WERI-Rb-1 (cell line): ENCODE measurements around the gene DUOX2.
"Not testable (repeated sequence)": the region's sequence is repeated elsewhere in the genome, so short reads cannot be mapped to it uniquely, and the experiment has no call there.

Experiments used
- DNase-seq: peaks from one replicate; pipeline ENCODE4 v3.0.0-alpha.2; 2020
- H3K27ac ChIP-seq: fragments of 250-450 bp; sonication (Bioruptor Pico); 2 replicates; pipeline ENCODE4 v1.5.1; 2020; ENCODE audit warnings: mild to moderate bottlenecking, moderate library complexity
- H3K27me3 ChIP-seq: fragments of 250-450 bp; sonication (Bioruptor Pico); 2 replicates; pipeline ENCODE4 v1.5.1; 2021; ENCODE audit warnings: mild to moderate bottlenecking, low read depth, moderate library complexity; ENCODE audit not compliant: insufficient read depth, severe bottlenecking
- H3K36me3 ChIP-seq: fragments of 250-450 bp; sonication (Bioruptor Pico); 2 replicates; pipeline ENCODE4 v1.5.1; 2020; ENCODE audit warnings: mild to moderate bottlenecking, moderate library complexity
- H3K4me3 ChIP-seq: 2 replicates; pipeline ENCODE4 v1.5.1; 2011; ENCODE audit warnings: low read depth, mild to moderate bottlenecking, control low read depth, low read length
- H3K9me3 ChIP-seq: fragments of 250-450 bp; sonication (Bioruptor Pico); 2 replicates; pipeline ENCODE4 v1.5.1; 2021; ENCODE audit warnings: mild to moderate bottlenecking, moderate library complexity; ENCODE audit not compliant: severe bottlenecking
- TF ChIP-seq, protein P1 (sequence below): IDR thresholded peaks from 2 replicates; pipeline ENCODE4 v1.5.1; 2011; ENCODE audit warnings: low read depth, mild to moderate bottlenecking, control low read depth, inconsistent platforms, low read length

DUOX2 gene

DNA sequence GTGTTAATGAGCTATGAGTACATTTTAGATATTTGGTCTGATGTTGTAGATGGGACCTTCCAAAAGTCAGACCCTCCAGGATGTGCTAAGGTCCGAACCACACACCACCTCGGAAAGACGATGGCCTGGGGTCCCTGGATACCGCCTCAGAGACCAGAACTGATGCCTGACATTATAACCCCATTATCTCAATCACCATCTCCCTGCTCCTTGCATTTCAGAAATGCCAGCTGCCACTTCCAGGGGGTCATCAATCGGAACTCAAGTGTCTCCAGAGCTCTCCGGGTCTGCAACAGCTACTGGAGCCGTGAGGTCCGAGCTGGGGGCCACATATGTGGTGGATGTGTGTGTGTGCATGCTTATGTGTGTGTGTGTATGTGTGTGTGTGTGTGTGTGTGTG lies 23.7 kb upstream of the DUOX2 start:
- H3K27ac ChIP-seq, result no peak overlapping the region
- DNase-seq, result no peak
- H3K36me3 ChIP-seq, result no peaks in the 10 kb centered on the region
- no peaks in the 10 kb centered on the region for H3K9me3 ChIP-seq
- no peaks in the 10 kb centered on the region for H3K27me3 ChIP-seq
- H3K4me3 ChIP-seq, result no peak overlapping the region
- TF ChIP-seq, protein P1, sequence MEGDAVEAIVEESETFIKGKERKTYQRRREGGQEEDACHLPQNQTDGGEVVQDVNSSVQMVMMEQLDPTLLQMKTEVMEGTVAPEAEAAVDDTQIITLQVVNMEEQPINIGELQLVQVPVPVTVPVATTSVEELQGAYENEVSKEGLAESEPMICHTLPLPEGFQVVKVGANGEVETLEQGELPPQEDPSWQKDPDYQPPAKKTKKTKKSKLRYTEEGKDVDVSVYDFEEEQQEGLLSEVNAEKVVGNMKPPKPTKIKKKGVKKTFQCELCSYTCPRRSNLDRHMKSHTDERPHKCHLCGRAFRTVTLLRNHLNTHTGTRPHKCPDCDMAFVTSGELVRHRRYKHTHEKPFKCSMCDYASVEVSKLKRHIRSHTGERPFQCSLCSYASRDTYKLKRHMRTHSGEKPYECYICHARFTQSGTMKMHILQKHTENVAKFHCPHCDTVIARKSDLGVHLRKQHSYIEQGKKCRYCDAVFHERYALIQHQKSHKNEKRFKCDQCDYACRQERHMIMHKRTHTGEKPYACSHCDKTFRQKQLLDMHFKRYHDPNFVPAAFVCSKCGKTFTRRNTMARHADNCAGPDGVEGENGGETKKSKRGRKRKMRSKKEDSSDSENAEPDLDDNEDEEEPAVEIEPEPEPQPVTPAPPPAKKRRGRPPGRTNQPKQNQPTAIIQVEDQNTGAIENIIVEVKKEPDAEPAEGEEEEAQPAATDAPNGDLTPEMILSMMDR, result no peak

DNA sequence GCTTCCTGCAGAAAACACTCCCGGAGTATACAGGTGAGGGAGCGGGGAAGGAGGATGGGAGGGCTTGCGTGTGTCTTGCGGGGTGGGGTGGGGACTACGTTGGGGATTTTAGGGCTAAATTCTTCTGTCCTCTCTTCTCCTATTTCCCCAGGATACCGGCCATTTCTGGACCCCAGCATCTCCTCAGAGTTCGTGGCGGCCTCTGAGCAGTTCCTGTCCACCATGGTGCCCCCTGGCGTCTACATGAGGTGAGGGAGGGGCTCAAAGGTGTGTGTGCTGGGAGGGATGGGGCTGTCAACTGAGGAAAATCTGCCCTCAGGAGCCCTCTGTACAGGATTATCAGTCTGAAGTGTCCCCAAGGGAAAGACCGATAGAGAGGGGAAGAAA lies 22.4 kb upstream of the DUOX2 start:
- Histone ChIP-seq H3K27ac (no peak overlapping the region), H3K36me3 (no peaks in the 10 kb centered on the region), H3K9me3 (no peaks in the 10 kb centered on the region), H3K27me3 (no peaks in the 10 kb centered on the region), H3K4me3 (no peak overlapping the region)
- TF ChIP-seq, protein P1, result peak; percentile 34; the same call in 1 of the 2 replicates
- no peak for DNase-seq

DNA sequence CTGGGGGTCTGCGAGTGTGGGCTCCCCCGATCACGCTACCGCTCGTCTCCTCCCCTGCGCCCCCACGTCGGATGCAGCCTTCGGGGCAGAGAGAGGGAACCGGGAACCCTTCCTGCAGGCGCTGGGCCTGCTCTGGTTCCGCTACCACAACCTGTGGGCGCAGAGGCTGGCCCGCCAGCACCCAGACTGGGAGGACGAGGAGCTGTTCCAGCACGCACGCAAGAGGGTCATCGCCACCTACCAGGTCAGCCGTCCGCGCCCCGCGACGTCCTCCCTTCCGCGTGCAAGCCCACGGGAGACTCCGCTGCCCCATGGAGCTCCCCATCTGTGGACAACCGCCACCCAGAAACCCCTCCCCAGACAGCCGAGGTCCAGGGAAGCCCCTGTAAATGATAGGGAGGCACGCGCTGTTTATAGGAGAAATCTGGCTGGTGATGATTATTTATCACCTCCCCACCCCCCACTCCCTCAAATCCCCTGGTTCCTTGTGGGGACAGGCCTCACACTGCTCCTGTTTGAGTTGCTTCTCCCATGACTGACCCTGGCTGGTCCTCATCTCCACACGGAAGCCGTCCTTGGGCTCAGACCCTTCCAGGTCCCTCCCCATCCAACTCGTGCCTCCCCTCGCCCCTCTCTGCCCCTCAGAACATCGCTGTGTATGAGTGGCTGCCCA lies 21.9 kb upstream of the DUOX2 start:
- H3K9me3 ChIP-seq, H3K4me3 ChIP-seq, H3K27ac ChIP-seq, H3K36me3 ChIP-seq, H3K27me3 ChIP-seq, DNase-seq: not testable (repeated sequence)

DNA sequence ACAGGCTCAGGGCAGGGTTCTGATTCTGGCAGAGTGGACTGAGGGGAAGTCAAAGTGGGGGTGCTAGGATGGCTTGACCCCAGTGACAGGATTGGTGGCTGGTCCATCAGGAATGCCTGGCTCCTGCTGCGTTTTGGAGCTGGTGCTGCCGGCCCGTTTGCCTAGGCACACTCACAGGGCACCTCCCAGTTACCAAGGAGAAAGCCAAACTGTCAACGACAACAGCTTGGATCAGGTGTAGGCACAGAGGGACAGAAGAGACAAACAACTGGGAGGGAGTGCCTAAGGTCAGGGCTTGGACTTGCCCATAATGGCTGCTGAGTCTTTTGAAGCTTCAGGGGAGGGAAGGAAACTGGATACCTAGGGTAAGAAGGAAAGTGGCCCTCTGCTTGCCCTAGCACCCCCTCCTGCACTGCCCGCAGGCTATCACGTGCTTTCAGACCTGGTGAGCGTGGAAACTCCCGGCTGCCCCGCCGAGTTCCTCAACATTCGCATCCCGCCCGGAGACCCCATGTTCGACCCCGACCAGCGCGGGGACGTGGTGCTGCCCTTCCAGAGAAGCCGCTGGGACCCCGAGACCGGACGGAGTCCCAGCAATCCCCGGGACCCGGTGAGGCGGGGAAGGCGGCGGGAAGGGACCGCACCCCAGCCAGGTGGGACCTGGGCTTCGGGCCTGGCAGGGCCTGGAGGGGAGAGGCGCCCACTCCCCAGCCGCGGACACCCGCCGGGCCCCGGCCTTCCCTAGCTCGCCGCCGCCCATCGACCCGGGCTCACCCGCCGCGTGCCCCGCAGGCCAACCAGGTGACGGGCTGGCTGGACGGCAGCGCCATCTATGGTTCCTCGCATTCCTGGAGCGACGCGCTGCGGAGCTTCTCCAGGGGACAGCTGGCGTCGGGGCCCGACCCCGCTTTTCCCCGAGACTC lies 21.0 kb upstream of the DUOX2 start:
- no peak for DNase-seq
- Histone ChIP-seq H3K36me3 (no peaks in the 10 kb centered on the region), H3K9me3 (no peaks in the 10 kb centered on the region), H3K27me3 (no peaks in the 10 kb centered on the region), H3K4me3 (no peak overlapping the region), H3K27ac (no peak overlapping the region)
- TF ChIP-seq, protein P1, result no peak

DNA sequence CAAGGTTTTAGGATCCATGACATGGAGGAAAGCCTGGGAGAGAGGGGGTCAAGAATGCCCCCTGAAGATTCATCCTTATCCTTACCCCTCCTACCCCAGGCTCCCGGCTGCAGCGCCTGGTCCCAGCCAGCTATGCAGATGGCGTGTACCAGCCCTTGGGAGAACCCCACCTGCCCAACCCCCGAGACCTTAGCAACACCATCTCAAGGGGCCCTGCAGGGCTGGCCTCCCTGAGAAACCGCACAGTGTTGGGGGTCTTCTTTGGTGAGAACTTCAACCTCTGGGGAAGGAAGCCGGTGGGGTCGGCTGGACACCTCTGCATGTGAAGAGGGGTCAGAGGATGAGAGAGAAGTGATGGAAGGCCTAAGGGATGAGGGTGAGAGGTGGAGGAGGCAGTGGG lies 20.1 kb upstream of the DUOX2 start:
- no peaks in the 10 kb centered on the region for H3K27me3 ChIP-seq

DNA sequence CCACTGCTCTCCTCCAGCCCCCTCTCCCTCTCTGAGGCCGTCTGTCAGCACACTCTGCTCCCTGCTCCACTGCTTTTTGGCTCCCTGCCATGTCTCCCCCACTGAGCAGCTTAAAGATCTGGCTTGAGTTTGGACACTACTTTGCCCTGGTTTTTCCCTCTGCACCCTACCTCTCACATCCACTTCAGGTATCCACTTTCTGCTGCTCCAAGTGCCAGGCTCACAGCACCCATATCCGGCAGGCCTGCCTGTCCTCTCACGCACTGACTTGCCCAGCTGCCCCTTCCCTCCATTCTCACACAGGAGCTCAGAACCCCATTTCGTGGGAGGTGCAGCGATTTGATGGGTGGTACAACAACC lies 19.6 kb upstream of the DUOX2 start:
- H3K27ac ChIP-seq, result no peak overlapping the region
- no peak overlapping the region for H3K4me3 ChIP-seq
- TF ChIP-seq, protein P1, result no peak
- H3K27me3 ChIP-seq, result no peaks in the 10 kb centered on the region
- no peaks in the 10 kb centered on the region for H3K36me3 ChIP-seq
- H3K9me3 ChIP-seq, result no peaks in the 10 kb centered on the region
- DNase-seq, result peak; percentile 70

More for the DNA sequence above, 20.1 kb upstream of the DUOX2 start:
- H3K27ac ChIP-seq, result no peak overlapping the region
- no peaks in the 10 kb centered on the region for H3K9me3 ChIP-seq
- TF ChIP-seq, protein P1, result no peak
- H3K4me3 ChIP-seq, result no peak overlapping the region
- DNase-seq, result no peak
- no peaks in the 10 kb centered on the region for H3K36me3 ChIP-seq
